Measurements from ENCODE around the gene AFF2. TPM values are rescaled to one million over a fixed set of nuclear protein-coding genes. Genes with fewer than 3 reads are reported as not detected.

AFF2 gene
- total RNA-seq, 1 donor: not detected

DNA sequence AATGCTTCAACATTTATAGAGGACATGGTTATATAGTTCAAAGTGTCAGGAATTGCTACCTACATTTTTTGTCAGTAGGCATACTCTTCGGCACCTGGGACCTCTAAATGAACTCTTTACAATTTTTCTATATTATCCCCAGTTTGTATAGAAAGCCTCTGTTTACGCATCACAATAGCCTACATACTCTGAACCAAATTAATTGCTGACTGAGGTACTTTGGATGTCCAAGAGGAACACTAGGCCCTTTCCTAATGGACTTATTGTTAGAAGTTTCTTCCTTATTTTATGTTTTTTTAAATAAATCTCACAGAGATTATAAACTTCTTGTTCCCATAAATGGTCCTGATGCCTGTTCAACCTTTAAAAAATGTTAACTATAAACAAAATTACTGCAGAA lies 8.4 kb upstream of the AFF2 start:
- no peak overlapping the region for H3K4me3 ChIP-seq (ENCODE audit: low read depth, low read length)
- TF ChIP-seq CTCF (IDR thresholded peaks at IDR 0.05; ENCODE audit: insufficient read depth, low read depth, low read length): no peak
- no peak for DNase-seq (ENCODE audit: low read depth)

DNA sequence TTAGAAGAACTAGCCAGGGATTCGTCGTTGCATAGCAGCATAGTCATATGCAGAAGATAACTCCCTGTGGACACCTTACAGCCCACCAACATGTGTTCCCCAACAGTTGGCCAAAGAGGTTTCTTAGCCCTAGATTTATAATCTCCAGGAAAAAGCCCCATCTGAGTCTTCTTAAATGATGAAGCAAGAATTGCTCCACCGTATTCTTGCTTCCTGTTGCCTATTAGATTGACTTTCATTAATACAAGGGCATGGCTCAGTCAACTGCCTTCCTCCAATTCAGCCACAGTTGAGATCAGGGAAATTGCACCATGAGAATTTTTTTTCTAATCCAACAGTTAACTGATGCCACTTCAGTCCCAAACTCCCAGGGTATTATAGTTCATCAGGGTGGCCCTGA lies 5.2 kb upstream of the AFF2 start:
- H3K4me3 ChIP-seq (ENCODE audit: low read depth, low read length): no peak overlapping the region
- no peak for DNase-seq (ENCODE audit: low read depth)
- TF ChIP-seq CTCF (IDR thresholded peaks at IDR 0.05; ENCODE audit: insufficient read depth, low read depth, low read length): no peak

GRCh38 chrX:148498067-148498466 lies 2.4 kb upstream of the AFF2 start:
- no peak for DNase-seq (ENCODE audit: low read depth)
- H3K4me3 ChIP-seq (ENCODE audit: low read depth, low read length): no peak overlapping the region
- TF ChIP-seq CTCF (IDR thresholded peaks at IDR 0.05; ENCODE audit: insufficient read depth, low read depth, low read length): no peak

DNA sequence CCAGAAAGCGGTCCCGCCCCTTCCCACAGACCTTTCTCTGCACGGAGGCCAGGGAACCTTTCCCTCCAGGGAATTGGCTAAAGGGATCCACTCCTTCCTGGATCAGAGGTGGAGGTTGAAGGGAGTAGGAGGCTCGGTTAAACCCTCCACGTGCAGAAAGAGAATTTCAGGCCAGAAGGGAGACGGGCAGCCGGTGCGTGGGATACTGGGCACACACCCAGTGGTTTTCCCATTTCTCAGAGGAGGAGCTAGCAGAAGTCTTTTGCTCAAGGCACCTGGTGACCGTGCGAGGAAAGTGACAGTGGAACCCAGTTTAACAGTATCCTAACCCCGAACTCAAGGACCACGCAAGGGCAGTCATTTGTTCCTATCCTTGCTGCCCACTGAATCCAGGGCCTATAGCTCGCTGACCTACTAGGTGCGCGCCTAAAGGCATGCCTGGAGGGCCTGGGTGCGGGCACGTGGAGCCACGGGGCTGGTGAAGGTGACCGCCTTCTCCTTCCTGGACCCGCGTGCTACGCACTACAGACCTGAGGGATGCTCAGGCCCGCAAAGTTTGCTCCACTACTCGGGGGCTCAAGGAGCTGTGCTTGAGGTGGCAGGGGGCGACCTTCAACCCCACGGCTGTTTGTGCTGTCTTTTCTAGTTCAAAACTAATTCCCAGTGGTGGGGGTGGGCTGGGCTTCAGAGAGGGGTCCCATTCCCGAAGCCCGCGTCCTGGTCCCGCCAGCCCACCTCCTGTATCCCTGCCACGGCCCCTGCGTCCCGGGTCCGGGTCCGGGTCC lies 587 bp upstream of the AFF2 start:
- TF ChIP-seq CTCF (IDR thresholded peaks at IDR 0.05; ENCODE audit: insufficient read depth, low read depth, low read length): no peak
- H3K4me3 ChIP-seq (ENCODE audit: low read depth, low read length): no peak overlapping the region
- DNase-seq (ENCODE audit: low read depth): no peak

GRCh38 chrX:148501386-148502066 lies 1.1 kb downstream of the AFF2 start:
- no peak overlapping the region for H3K4me3 ChIP-seq (ENCODE audit: low read depth, low read length)
- no peak for DNase-seq (ENCODE audit: low read depth)
- no peak for TF ChIP-seq CTCF (IDR thresholded peaks at IDR 0.05; ENCODE audit: insufficient read depth, low read depth, low read length)

GRCh38 chrX:148504506-148504905 lies 4.1 kb downstream of the AFF2 start:
- no peak for TF ChIP-seq CTCF (IDR thresholded peaks at IDR 0.05; ENCODE audit: insufficient read depth, low read depth, low read length)
- DNase-seq (ENCODE audit: low read depth): no peak
- no peak overlapping the region for H3K4me3 ChIP-seq (ENCODE audit: low read depth, low read length)
